ENCODE measurements around the gene GJD3. TPM values are rescaled to one million over a fixed set of nuclear protein-coding genes. Genes with fewer than 3 reads are reported as not detected.
A peak's percentile ranks its signal among the peaks of the same experiment; 100 is the strongest.

GJD3 gene
- total RNA-seq, 1 donor from 2014 or later: 0.30 TPM

DNA sequence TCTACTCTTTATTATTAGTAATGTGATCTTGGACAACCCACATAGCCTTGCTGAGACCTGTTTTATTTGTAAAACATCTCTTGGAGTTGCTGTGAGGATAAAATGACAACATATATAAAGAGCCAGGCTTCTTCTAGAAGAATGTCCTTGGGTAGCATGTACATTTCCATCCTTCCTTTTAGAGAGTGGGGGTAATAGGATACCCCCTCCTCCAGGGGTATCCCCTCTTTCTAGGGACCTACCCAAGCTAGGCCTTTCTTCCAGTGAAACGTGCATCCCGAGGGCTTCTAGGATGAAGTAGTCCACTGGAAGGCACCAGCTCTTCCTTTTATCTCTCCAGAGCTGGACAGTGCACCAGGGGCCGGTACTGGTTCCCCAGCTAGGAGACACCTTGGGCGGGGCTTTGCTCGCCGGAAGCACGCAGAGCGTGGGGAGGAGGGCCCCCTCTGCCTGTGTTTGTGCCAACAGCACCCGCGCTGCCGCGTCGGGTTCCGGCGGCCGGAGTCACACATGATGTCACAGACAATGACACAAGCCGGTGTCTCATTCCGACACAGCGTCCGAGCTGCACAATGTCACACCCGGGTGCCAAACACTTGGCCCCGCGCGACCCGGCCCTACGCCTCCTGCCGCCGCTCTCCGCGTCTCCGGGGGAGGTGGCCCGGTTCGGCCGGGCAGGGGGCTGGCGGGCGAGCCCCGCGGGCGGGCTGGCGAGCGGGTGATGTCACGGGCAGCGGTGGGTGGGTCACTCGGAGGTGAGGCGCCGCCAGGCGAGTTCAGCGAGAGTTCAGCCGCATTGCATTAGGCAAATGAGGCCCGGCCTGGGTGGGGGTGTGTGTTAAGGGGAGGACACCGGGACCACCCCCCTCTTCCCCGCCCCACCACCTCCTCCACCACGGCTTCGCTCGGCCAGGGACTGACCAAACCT is 23.4 kb downstream of the GJD3 start:
- DNase-seq (ENCODE audit: low read depth): peak; percentile 44

DNA sequence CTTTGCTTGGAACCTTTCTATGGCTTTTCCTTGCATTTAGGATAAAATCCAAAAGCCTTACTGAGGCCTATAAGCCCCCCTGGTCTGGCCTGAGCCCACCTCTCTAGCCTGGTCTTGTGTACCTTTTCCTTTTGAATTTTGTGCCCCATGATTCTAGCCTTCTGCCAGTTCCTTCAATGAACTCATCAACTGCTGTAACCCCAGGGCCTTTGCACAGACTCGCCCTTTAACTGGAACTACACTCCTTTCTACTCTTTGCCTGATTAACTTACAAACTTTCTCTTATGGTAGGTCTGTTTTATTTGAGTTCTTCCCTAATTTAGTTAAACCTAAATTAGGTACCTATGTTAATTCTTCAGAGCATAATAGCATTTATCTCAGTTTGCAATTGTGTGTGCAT is 24.2 kb downstream of the GJD3 start:
- no peak for DNase-seq (ENCODE audit: low read depth)

DNA sequence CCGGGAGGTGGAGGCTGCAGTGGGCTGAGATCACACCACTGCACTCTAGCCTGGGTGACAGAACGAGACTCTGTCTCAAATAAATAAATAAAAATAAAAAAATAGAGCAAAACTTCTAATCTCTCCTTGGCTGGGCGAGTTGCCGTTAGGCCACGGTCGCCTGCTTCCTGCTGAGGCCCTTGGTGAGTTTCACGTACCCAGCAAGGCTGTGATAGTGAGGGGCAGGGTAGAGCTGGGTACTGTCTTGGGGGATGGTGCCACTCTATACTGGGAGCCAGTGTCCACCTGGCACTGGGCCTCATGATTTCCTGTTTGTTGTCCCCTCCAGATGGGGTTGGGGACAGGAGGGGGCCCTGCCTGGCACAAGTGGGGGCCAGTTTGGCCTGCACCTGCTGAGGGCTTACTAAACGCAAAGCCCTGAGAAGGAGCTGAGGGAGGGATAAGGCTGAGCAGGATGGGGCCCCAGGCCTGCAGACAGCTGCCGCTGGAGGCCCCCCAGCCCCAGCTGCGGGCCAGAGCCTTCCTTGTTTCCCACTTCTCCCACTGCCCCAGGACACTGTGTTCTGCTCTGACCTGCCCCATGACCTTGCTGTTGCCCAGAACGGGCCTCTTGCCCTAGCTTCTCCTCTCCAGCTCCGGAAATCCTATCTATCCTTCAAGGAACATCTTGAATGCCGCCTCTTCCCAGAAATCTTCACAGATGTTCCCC is 25.4 kb downstream of the GJD3 start:
- DNase-seq (ENCODE audit: low read depth): no peak

- DNase-seq (ENCODE audit: low read depth): no peak
These were observed 26.5 kb downstream of the GJD3 start for GRCh38 chr17:40338058-40338457.

GRCh38 chr17:40337351-40337750 is 27.2 kb downstream of the GJD3 start:
- no peak for DNase-seq (ENCODE audit: low read depth)

- DNase-seq (ENCODE audit: low read depth): no peak
These were observed 28.9 kb downstream of the GJD3 start for GRCh38 chr17:40335620-40336019.

- DNase-seq (ENCODE audit: low read depth): no peak
These were observed 30.6 kb downstream of the GJD3 start for GRCh38 chr17:40333781-40334448.

- peak; percentile 79 for DNase-seq (ENCODE audit: low read depth)
These were observed 32.5 kb downstream of the GJD3 start for GRCh38 chr17:40331743-40332641.

- no peak for DNase-seq (ENCODE audit: low read depth)
These were observed 33.6 kb downstream of the GJD3 start for GRCh38 chr17:40330850-40331470.

- no peak for DNase-seq (ENCODE audit: low read depth)
These were observed 34.4 kb downstream of the GJD3 start for GRCh38 chr17:40329839-40330794.

- no peak for DNase-seq (ENCODE audit: low read depth)
These were observed 36.2 kb downstream of the GJD3 start for GRCh38 chr17:40328386-40328766.

DNA sequence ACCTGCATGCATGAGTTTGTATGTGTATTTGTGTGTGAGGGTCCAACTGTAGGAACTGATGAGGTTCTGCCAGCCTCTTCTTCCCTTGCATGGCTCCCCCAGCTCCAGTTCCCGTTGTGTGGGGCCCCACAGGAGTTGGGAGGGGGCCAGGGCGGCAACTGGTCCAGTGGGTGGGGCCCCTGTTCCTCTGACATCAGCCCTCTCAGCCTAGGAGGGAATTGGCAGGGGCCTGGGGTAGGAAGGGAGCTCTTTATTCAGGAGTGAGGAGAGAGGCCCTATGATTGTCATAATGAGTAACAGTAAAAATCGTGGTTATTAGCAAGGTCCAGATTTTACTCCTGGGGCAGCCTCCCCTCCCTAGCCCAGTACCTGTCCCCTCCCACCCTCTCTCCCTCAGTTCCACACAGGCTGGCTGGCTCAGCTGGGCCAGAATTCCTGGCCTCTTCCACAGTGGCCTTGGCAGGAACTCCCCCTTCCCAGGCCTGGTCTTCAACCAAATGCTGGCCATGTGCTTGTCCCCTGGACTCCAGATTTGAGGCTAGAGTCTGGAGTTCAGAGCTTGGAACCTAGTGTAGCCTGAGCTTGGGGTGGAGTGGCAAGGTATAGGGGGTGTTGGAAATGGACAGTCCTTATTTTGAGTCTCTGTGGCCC is 36.7 kb downstream of the GJD3 start:
- DNase-seq (ENCODE audit: low read depth): no peak

- DNase-seq (ENCODE audit: low read depth): no peak
These were observed 37.2 kb downstream of the GJD3 start for GRCh38 chr17:40327244-40327729.

DNA sequence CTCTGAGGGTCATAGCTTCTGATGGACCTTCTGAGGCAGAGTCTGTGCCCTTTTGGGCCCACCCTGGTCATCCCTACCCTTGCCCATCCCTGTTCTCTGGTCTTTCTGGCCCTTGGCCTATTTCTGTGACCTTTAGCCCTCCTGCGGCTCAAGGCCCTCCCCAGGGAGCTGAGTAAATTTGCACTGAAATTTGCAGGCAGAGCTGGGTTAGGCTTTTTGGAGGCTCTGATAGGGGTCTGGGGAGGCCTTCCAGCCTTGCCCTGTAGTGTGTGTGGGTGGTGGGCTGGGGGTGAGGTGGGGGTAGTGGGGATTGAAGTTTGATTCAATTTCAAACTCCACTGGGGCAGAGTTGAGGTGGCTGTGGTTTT is 37.7 kb downstream of the GJD3 start:
- no peak for DNase-seq (ENCODE audit: low read depth)

DNA sequence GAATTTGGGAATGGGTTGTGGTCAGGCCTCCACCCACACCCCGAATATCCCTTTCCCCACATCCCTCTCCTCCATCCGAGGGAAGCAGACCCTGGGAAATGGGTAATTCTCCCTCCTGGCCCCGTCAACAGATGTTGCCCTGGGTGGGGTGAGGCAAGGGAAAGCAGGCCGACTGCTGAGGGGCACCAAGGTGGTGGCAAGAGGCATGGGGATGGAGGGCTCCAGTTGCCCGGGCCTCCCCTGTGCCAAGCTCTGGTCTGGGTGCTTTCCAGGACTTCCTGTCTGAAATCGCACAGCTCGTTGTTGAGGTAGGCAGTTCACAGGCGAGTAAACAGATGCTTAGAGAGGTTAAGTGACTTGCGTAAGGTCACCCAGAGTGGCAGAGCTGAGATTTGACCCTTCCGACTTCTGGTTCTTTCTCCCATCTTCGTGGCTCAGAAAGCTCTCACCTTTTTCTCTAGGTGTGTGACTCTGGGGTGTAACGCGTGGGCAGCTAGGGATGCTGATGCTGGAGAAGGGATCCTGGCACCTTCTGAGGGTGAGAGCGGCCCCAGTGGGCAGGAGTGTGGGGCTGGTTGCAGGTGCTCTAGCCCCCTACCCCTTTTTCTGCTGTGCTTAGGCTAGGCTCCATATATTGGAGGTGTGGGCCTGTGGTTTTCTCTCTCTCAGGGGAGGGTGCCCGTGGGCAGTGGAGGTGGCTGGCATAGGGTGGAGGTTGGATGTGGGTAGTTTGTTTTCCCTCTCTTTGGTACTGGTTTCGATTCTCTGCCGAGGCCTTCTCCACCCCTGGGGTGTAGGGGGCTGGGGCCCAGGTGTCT is 38.3 kb downstream of the GJD3 start:
- DNase-seq (ENCODE audit: low read depth): peak; percentile 45

DNA sequence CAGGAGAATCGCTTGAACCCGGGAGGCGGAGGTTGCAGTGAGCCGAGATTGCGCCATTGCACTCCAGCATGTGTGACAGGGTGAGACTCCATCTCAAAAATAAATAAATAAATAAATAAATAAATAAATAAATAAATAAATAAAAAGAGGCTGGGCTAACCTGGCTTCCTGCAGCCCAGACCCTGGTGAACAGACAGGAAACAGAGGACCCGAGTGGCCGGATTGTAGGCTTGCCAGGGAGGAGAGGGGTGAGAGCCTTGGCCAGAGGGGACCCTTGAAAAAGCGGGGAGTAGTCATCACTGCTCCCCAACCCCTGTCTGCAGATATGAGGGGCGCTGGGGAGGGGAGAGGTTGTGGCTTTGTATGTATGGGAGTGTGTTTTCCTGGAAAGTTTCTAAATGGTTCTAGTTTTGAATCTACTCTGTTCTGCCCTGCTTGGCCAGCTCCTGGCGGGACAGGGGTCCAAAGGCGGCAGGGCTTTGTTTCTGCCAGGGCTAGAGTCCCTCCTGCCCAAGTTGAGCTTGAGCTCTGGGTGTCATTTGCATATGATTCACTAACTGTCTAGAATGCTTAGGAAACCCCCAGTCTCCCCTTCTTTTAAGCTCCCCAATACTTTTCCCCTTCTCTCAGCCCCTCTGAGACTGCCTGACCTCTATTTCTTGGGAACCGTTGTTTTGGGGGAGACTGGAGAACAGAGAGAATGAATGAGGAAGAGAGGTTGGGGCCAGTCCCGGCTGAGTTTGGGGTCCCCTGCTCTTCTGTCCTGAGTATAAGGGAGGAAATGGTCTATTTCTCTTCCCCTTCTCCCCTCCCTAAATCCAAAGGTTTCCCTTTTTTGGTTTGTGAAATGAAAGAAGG is 39.2 kb downstream of the GJD3 start:
- DNase-seq (ENCODE audit: low read depth): no peak

Data from renal cortical epithelial cell (primary cell).